B cell (primary cell): ENCODE data around the gene RBM19. TPM values are rescaled to one million over a fixed set of nuclear protein-coding genes. Genes with fewer than 3 reads are reported as not detected.

Experiments used
- ATAC-seq: fragments of 200-7000 bp; cut with Tn5 transposase; one replicate; pipeline ENCODE4 v1.10.0; 2021; ENCODE audit warnings: low read depth, mild to moderate bottlenecking, moderate number of reproducible peaks, moderate library complexity
- CTCF ChIA-PET: fragments of 350-600 bp; sonication (Branson Sonifier 250); formaldehyde crosslinking; loops from one replicate; lab custom pipeline; 2021; ENCODE audit warnings: antibody characterized with exemption, inconsistent platforms; lab: Charles Lee
- POLR2A ChIA-PET: fragments of 350-600 bp; sonication (Branson Sonifier 250); formaldehyde crosslinking; loops from one replicate; lab custom pipeline; 2021; ENCODE audit warnings: antibody characterized with exemption; lab: Charles Lee
- DNase-seq: peaks from one replicate; pipeline ENCODE4 v3.0.0; 2013
- H2AFZ ChIP-seq: 2 replicates; pipeline ENCODE4 v1.6.1; 2012; ENCODE audit warnings: mild to moderate bottlenecking, low read depth, low read length; ENCODE audit not compliant: insufficient read depth, poor library complexity, severe bottlenecking
- H3K27ac ChIP-seq, 2 donors: 1 replicate in 1 of 2; 2 replicates in 1 of 2; pipeline ENCODE4 v1.5.1; 2012 to 2013; ENCODE audit warnings: low read length in 2 of 2, mild to moderate bottlenecking in 2 of 2, moderate library complexity in 1 of 2
- H3K27me3 ChIP-seq, 4 experiments: fragments of 200-600 bp in 1 of 4; sonication (generic) in 1 of 4; replicated peaks in 1 of 4; 1 replicate in 2 of 4; 2 replicates in 2 of 4; pipeline versions ENCODE4 v1.6.1 to v1.7.0; 2013 to 2016; ENCODE audit warnings: low read length in 3 of 4, mild to moderate bottlenecking in 2 of 4, mixed read lengths in 1 of 4, moderate library complexity in 1 of 4; ENCODE audit not compliant: insufficient read depth in 4 of 4, control insufficient read depth in 3 of 4; ENCODE audit errors: control extremely low read depth in 1 of 4
- H3K36me3 ChIP-seq, 2 experiments: replicated peaks in 1 of 2; 1 replicate in 1 of 2; 2 replicates in 1 of 2; pipeline versions ENCODE4 v1.6.1 to v1.7.1; 2013; ENCODE audit warnings: low read length in 1 of 2; ENCODE audit not compliant: insufficient read depth in 2 of 2, control insufficient read depth in 1 of 2; ENCODE audit errors: control extremely low read depth in 1 of 2, extremely low read depth in 1 of 2
- H3K4me1 ChIP-seq, 2 donors: fragments of 200-600 bp in 1 of 2; sonication (generic) in 1 of 2; 1 replicate in 1 of 2; 2 replicates in 1 of 2; pipeline versions ENCODE4 v1.5.1 to v1.6.1; 2013 to 2017; ENCODE audit warnings: low read length in 2 of 2; ENCODE audit not compliant: control insufficient read depth in 2 of 2, insufficient read depth in 2 of 2
- H3K4me2 ChIP-seq: replicated peaks from 2 replicates; pipeline ENCODE3; 2012; ENCODE audit warnings: mild to moderate bottlenecking, low read depth, low read length; ENCODE audit not compliant: poor library complexity, severe bottlenecking
- H3K4me3 ChIP-seq, 5 experiments: fragments of 200-600 bp in 1 of 5; sonication (generic) in 1 of 5; 1 replicate in 3 of 5; 2 replicates in 2 of 5; pipeline versions ENCODE4 v1.5.1 to v1.7.0; 2011 to 2016; ENCODE audit warnings: low read length in 4 of 5, mild to moderate bottlenecking in 4 of 5, low read depth in 2 of 5, control low read depth in 1 of 5, moderate library complexity in 1 of 5; ENCODE audit not compliant: insufficient read depth in 1 of 5; ENCODE audit errors: control extremely low read depth in 1 of 5, extremely low read depth in 1 of 5
- H3K79me2 ChIP-seq: fragments of 200-600 bp; sonication (generic); one replicate; pipeline ENCODE4 v1.6.0; 2016; ENCODE audit warnings: low read length; ENCODE audit not compliant: control insufficient read depth, insufficient read depth
- H3K9ac ChIP-seq: fragments of 200-600 bp; sonication (generic); 2 replicates; pipeline ENCODE4 v1.6.1; 2017; ENCODE audit warnings: mild to moderate bottlenecking, low read length, moderate library complexity
- H3K9me3 ChIP-seq, 3 donors: one replicate each; pipeline versions ENCODE4 v1.6.1 to v1.7.1; 2013; ENCODE audit warnings: low read length in 2 of 3; ENCODE audit not compliant: control insufficient read depth in 2 of 3, insufficient read depth in 1 of 3; ENCODE audit errors: control extremely low read depth in 1 of 3
- H4K20me1 ChIP-seq: 2 replicates; pipeline ENCODE4 v1.6.0; 2012; ENCODE audit warnings: mild to moderate bottlenecking, low read length; ENCODE audit not compliant: insufficient read depth, control insufficient read depth, poor library complexity, severe bottlenecking
- H3K27ac Mint-ChIP-seq: one replicate; pipeline ENCODE4 v1.8.0; 2021; ENCODE audit warnings: mixed read lengths
- H3K27me3 Mint-ChIP-seq: one replicate; pipeline ENCODE4 v1.8.0; 2021; ENCODE audit warnings: mixed read lengths
- H3K4me1 Mint-ChIP-seq: one replicate; pipeline ENCODE4 v1.8.0; 2021; ENCODE audit warnings: mixed read lengths
- H3K4me3 Mint-ChIP-seq: one replicate; pipeline ENCODE4 v1.8.0; 2021; ENCODE audit warnings: mixed read lengths
- H3K9me3 Mint-ChIP-seq: one replicate; pipeline ENCODE4 v1.8.0; 2022; ENCODE audit warnings: mixed read lengths; ENCODE audit not compliant: insufficient read depth
- CTCF ChIP-seq: fragments of 200-600 bp; IDR thresholded peaks from one replicate; pipeline ENCODE4 v1.8.0; 2022; ENCODE audit warnings: antibody characterized with exemption, mild to moderate bottlenecking
- EZH2 ChIP-seq: IDR thresholded peaks from 2 replicates; pipeline ENCODE4 v1.6.1; 2012; ENCODE audit warnings: borderline replicate concordance, low read depth, mild to moderate bottlenecking, moderate library complexity, low read length; ENCODE audit not compliant: insufficient read depth, poor library complexity, severe bottlenecking
- WGBS: methylation state at CpG from one replicate; pipeline ENCODE4 v1.1.5; 2013; ENCODE audit warnings: missing lambda C conversion rate; ENCODE audit not compliant: insufficient coverage; 5-methylcytosine and 5-hydroxymethylcytosine counted together
- intact Hi-C: fragments of 100-400 bp; cut with micrococcal nuclease; formaldehyde crosslinking; loops from one replicate; pipeline ENCODE4 v1.10.0; 2022
- polyA plus RNA-seq: library from polyadenylated mRNA; depleted of rRNA; stranded (reverse); fragments of >200 nt; gene quantifications from 2 replicates; pipeline ENCODE4 v1.2.3, GENCODE V29; 2012
- total RNA-seq, 2 donors: library from RNA; stranded (reverse); fragments of 120-200 nt in 1 of 2; gene quantifications; 1 replicate in 1 of 2; 2 replicates in 1 of 2; pipeline versions ENCODE4 v1.2.3 to v1.2.4, GENCODE V29; 2013 to 2022

RBM19 gene
- total and polyA plus RNA-seq, 2 donors (not counting 1 experiment from before 2014, with no cell fraction given): 43.1 to 90.0 TPM

- H3K79me2 ChIP-seq: no peaks in the 10 kb centered on the region
Measured at GRCh38 chr12:113914806-113915205, 51.3 kb downstream of the RBM19 start.

DNA sequence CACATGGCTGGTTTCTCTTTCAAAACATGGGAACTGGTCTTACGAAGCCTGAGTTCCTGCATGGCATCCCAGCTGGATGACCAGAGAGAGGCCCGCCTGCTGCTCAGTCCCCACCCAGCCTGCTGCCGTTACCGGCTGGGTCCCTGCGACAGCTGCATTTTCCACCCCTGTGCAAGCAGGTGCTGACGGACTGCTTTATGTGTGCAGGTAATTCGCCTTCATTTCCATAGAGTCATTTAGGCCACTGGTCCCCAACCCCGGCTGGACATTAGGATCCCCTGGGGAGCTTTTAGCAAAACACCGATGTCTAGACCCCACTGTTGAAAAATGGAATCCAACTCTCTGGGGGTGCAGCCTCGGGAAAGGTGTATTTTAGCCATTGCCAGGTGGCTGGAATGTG lies 51.9 kb downstream of the RBM19 start:
- no peaks in the 10 kb centered on the region for H3K9me3 Mint-ChIP-seq
- ChIA-PET CTCF (interaction anchor here (1.0 kb wide), 1 partner anchor 452 kb away, joined by 4 read pairs; no protein-coding TSS in a partner anchor), POLR2A (no interaction called here)
- Histone ChIP-seq H3K4me3 (no peak overlapping the region), H3K27me3 (no peaks in the 10 kb centered on the region), H3K4me2 (no peak overlapping the region), H3K4me1 (no peaks in the 10 kb centered on the region), H3K79me2 (no peaks in the 10 kb centered on the region), H3K9ac (no peak overlapping the region), H3K36me3 (peaks cover 0 to 72% of the 10 kb centered on the region in 2 experiments), H2AFZ (no peak overlapping the region), H3K9me3 (no peaks in the 10 kb centered on the region), H3K27ac (no peak overlapping the region), H4K20me1 (no peaks in the 10 kb centered on the region)
- 95% methylated on average over 10 of the region's 10 CpGs for WGBS
- TF ChIP-seq EZH2 (no peak), CTCF (no peak)
- intact Hi-C loops: no loop called here
- ATAC-seq (no peak), DNase-seq (no peak)
- no peak overlapping the region for H3K27ac Mint-ChIP-seq
- H3K4me1 Mint-ChIP-seq: no peaks in the 10 kb centered on the region
- H3K27me3 Mint-ChIP-seq: no peaks in the 10 kb centered on the region
- no peak overlapping the region for H3K4me3 Mint-ChIP-seq

More at GRCh38 chr12:113914806-113915205, 51.3 kb downstream of the RBM19 start:
- H3K9me3 Mint-ChIP-seq: no peaks in the 10 kb centered on the region
- H3K27me3 ChIP-seq: no peaks in the 10 kb centered on the region
- no peak overlapping the region for H3K27ac Mint-ChIP-seq
- no peak for ATAC-seq
- TF ChIP-seq CTCF (no peak), EZH2 (no peak)
- ChIA-PET POLR2A (no interaction called here), CTCF (no interaction called here)
- H3K4me3 Mint-ChIP-seq: no peak overlapping the region
- no peaks in the 10 kb centered on the region for H3K4me1 Mint-ChIP-seq
- no peak overlapping the region for H3K9ac ChIP-seq
- H3K36me3 ChIP-seq: peaks cover 0 to 68% of the 10 kb centered on the region in 2 experiments
- no peaks in the 10 kb centered on the region for H3K27me3 Mint-ChIP-seq
- intact Hi-C loops: no loop called here
- WGBS: 100% methylated on average over 9 of the region's 13 CpGs
- no peak overlapping the region for H2AFZ ChIP-seq
- H3K27ac ChIP-seq: no peak overlapping the region
- H3K4me2 ChIP-seq: no peak overlapping the region
- DNase-seq: no peak
- no peaks in the 10 kb centered on the region for H4K20me1 ChIP-seq
- no peaks in the 10 kb centered on the region for H3K9me3 ChIP-seq
- H3K4me1 ChIP-seq: no peaks in the 10 kb centered on the region
- H3K4me3 ChIP-seq: no peak overlapping the region
